ENCODE results near the gene TCF20. TPM values are rescaled to one million over a fixed set of nuclear protein-coding genes. Genes with fewer than 3 reads are reported as not detected.

The TCF20 gene
- total RNA-seq, 1 donor from 2014 or later: 60.7 TPM

- no peak for DNase-seq
Observed at GRCh38 chr22:42282252-42282942, 11.9 kb upstream of the TCF20 start.

GRCh38 chr22:42281706-42282251, 11.3 kb upstream of the TCF20 start:
- no peak for DNase-seq

GRCh38 chr22:42281284-42281683, 10.8 kb upstream of the TCF20 start:
- no peak for DNase-seq

GRCh38 chr22:42280836-42281235, 10.4 kb upstream of the TCF20 start:
- DNase-seq: no peak

GRCh38 chr22:42280140-42280539, 9.7 kb upstream of the TCF20 start:
- DNase-seq: no peak

- DNase-seq: no peak
Observed at GRCh38 chr22:42279425-42280020, 9.1 kb upstream of the TCF20 start.

- DNase-seq: no peak
Observed at GRCh38 chr22:42277988-42278776, 7.7 kb upstream of the TCF20 start.

GRCh38 chr22:42277232-42277753, 6.8 kb upstream of the TCF20 start:
- DNase-seq: no peak

- DNase-seq: no peak
Observed at GRCh38 chr22:42275970-42276369, 5.5 kb upstream of the TCF20 start.

- no peak for DNase-seq
Observed at GRCh38 chr22:42275176-42275575, 4.7 kb upstream of the TCF20 start.

GRCh38 chr22:42273855-42274451, 3.5 kb upstream of the TCF20 start:
- no peak for DNase-seq

- no peak for DNase-seq
Observed at GRCh38 chr22:42272431-42272999, 2.1 kb upstream of the TCF20 start.

GRCh38 chr22:42271906-42272305, 1.5 kb upstream of the TCF20 start:
- no peak for DNase-seq

GRCh38 chr22:42271191-42271813, 849 bp upstream of the TCF20 start:
- no peak for DNase-seq

- DNase-seq: no peak
Observed at GRCh38 chr22:42270176-42270509, 310 bp downstream of the TCF20 start.

- DNase-seq: no peak
Observed at GRCh38 chr22:42269432-42270175, 849 bp downstream of the TCF20 start.

- no peak for DNase-seq
Observed at GRCh38 chr22:42268852-42269410, 1.5 kb downstream of the TCF20 start.

GRCh38 chr22:42265321-42265720, 5.1 kb downstream of the TCF20 start:
- DNase-seq: no peak

GRCh38 chr22:42263944-42264343, 6.5 kb downstream of the TCF20 start:
- DNase-seq: no peak

GRCh38 chr22:42262964-42263363, 7.5 kb downstream of the TCF20 start:
- DNase-seq: no peak

- DNase-seq: no peak
Observed at GRCh38 chr22:42261296-42261695, 9.2 kb downstream of the TCF20 start.

Measured in occipital lobe (tissue), 2 donors.